Smooth muscle cell (in vitro differentiated cells): Measurements from ENCODE around the gene PRDM16. TPM values are rescaled to one million over a fixed set of nuclear protein-coding genes. Genes with fewer than 3 reads are reported as not detected.
"Not testable (repeated sequence)": the region's sequence is repeated elsewhere in the genome, so short reads cannot be mapped to it uniquely, and the experiment has no call there.

Source experiments
- DNase-seq: peaks from one replicate; lab custom pipeline; 2025; ENCODE audit not compliant: unreplicated experiment; lab: John Stamatoyannopoulos, UW
- H2AFZ ChIP-seq: fragments of 200-600 bp; sonication (generic); 2 replicates; pipeline ENCODE4 v1.6.0; 2016; ENCODE audit warnings: antibody characterized with exemption, low read depth, mild to moderate bottlenecking
- H3F3A ChIP-seq: fragments of 200-600 bp; sonication (generic); 2 replicates; pipeline ENCODE4 v1.6.0; 2017; ENCODE audit warnings: antibody characterized with exemption, low read depth
- H3K27ac ChIP-seq: fragments of 200-600 bp; sonication (generic); 2 replicates; pipeline ENCODE4 v1.5.1; 2016; ENCODE audit warnings: low read depth, mild to moderate bottlenecking
- H3K27me3 ChIP-seq: fragments of 200-600 bp; sonication (generic); 2 replicates; pipeline ENCODE4 v1.6.1; 2016; ENCODE audit warnings: low read depth, mild to moderate bottlenecking
- H3K36me3 ChIP-seq: fragments of 200-600 bp; sonication (generic); 2 replicates; pipeline ENCODE4 v1.5.1; 2016; ENCODE audit warnings: low read depth
- H3K4me1 ChIP-seq: fragments of 200-600 bp; sonication (generic); 2 replicates; pipeline ENCODE4 v1.5.1; 2016; ENCODE audit warnings: low read depth
- H3K4me2 ChIP-seq: fragments of 200-600 bp; sonication (generic); 2 replicates; pipeline ENCODE4 v1.6.0; 2016; ENCODE audit warnings: mild to moderate bottlenecking
- H3K4me3 ChIP-seq: fragments of 200-600 bp; sonication (generic); 2 replicates; pipeline ENCODE4 v1.5.1; 2016; ENCODE audit warnings: mild to moderate bottlenecking
- H3K79me2 ChIP-seq: fragments of 200-600 bp; sonication (generic); 2 replicates; pipeline ENCODE4 v1.6.0; 2016; ENCODE audit warnings: low read depth, mild to moderate bottlenecking
- H3K9ac ChIP-seq: fragments of 200-600 bp; sonication (generic); 2 replicates; pipeline ENCODE4 v1.6.0; 2016; ENCODE audit warnings: low read depth
- H3K9me3 ChIP-seq: fragments of 200-600 bp; sonication (generic); replicated peaks from 2 replicates; pipeline ENCODE4 v1.5.1; 2016; ENCODE audit warnings: low read depth
- H4K20me1 ChIP-seq: fragments of 200-600 bp; sonication (generic); 2 replicates; pipeline ENCODE4 v1.6.0; 2016; ENCODE audit warnings: low read depth
- WGBS: methylation state at CpG from one replicate; pipeline ENCODE4 v1.1.7; 2016; ENCODE audit warnings: low lambda C conversion rate; 5-methylcytosine and 5-hydroxymethylcytosine counted together
- polyA plus RNA-seq: library from polyadenylated mRNA; unstranded; fragments of >200 nt; fragmentation: Nextera tagmentation; extraction: Ambion mirVana; gene quantifications from 2 replicates; pipeline ENCODE4 v1.2.1, GENCODE V29; 2016
- total RNA-seq: library from RNA; depleted of rRNA; stranded (reverse); fragments of >200 nt; gene quantifications from 2 replicates; pipeline ENCODE4 v1.2.3, GENCODE V29; 2014
- TF ChIP-seq, protein P1 (sequence below): fragments of 200-600 bp; sonication (generic); IDR thresholded peaks from 2 replicates; pipeline ENCODE4 v1.5.1; 2017; ENCODE audit warnings: borderline replicate concordance, mild to moderate bottlenecking, antibody characterized with exemption; ENCODE audit not compliant: insufficient read depth, poor library complexity, severe bottlenecking

The PRDM16 gene
- total and polyA plus RNA-seq, 2 experiments from 2014 or later: 0.72 to 1.3 TPM

DNA sequence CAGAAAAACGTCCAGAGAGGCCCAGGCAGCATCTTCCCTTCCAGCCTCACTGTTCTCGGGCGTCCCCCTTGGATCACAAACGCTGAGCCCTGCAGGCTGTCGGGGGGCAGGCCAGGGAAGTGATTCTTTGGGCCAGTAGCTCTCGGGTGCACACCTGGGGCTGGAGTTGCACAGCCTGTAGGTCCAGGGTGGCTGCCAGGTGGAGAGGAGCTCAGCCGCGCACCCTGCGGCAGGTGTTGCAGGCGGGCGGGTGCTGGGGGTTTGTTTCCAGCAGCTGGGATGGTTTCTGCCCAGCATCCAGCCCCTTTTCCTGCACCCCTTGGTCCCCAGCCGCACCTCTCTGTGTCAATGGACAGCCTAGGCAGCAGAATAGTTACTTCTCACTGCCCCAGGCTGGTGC lies 15.7 kb downstream of the PRDM16 start:
- no peak for DNase-seq
- Histone ChIP-seq H2AFZ (no peak overlapping the region), H4K20me1 (no peaks in the 10 kb centered on the region), H3K9ac (no peak overlapping the region), H3K79me2 (no peaks in the 10 kb centered on the region), H3K27me3 (no peaks in the 10 kb centered on the region), H3K27ac (no peak overlapping the region), H3F3A (no peaks in the 10 kb centered on the region), H3K4me3 (no peak overlapping the region), H3K4me1 (peaks cover 6% of the 10 kb centered on the region), H3K9me3 (no peaks in the 10 kb centered on the region), H3K4me2 (no peak overlapping the region), H3K36me3 (no peaks in the 10 kb centered on the region)
- TF ChIP-seq, protein P1, sequence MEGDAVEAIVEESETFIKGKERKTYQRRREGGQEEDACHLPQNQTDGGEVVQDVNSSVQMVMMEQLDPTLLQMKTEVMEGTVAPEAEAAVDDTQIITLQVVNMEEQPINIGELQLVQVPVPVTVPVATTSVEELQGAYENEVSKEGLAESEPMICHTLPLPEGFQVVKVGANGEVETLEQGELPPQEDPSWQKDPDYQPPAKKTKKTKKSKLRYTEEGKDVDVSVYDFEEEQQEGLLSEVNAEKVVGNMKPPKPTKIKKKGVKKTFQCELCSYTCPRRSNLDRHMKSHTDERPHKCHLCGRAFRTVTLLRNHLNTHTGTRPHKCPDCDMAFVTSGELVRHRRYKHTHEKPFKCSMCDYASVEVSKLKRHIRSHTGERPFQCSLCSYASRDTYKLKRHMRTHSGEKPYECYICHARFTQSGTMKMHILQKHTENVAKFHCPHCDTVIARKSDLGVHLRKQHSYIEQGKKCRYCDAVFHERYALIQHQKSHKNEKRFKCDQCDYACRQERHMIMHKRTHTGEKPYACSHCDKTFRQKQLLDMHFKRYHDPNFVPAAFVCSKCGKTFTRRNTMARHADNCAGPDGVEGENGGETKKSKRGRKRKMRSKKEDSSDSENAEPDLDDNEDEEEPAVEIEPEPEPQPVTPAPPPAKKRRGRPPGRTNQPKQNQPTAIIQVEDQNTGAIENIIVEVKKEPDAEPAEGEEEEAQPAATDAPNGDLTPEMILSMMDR: no peak
- WGBS: 89% methylated on average over 12 of the region's 12 CpGs

DNA sequence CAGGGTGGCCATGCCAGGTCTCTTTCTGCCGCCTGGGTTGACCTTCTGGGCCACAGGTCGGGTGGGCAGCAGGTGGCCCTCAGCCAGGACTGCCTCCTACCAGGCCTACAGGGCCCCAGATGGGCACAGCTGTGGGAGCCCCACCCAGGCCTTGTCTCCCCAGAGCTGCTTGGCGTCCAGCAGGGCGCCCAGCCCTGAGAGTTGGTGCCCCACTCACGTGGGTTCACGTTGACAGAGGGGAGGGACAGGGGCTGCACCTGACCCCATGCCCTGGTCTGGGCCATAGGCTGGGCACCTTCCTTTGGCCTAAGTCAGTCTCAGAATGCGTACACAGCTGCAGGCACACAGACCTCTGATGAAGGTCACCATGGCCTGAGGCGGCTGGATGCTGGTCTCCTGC lies 16.7 kb downstream of the PRDM16 start:
- H3K27ac ChIP-seq: no peak overlapping the region

DNA sequence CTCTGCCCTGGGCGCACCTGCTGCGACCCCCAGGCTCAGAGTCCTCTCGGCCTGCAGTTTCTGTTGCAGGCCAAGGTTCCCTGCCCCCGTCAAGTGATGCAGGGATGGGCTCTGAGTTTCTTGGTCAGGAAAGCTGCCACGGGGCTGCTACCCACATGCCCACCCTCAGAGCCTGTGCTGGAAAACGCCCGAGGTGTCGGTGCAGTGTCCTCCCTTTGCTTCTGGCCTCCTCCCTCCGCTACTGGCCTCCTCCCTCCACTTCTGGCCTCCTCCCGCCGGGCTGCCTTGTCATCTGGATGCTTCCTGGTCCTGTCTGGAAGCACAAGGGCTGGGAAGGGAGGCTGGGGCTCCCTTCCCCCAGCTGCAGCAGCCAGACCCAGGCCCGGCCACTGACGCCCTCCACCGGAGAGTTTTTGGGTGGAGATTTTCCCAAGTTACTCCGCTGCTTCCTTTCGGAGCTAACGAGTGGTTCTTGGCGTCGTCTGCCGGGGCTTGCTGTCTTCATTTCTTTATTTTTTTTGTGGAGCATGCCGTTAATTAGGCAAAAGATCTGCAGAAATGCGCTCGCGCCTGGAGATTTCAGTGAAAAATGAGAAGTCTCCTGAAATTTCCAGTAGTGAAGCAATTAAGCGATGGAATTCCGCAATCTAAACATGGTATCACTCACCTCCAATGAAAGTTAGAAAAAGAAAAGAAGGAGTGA lies 17.4 kb downstream of the PRDM16 start:
- Histone ChIP-seq H3K4me2 (no peak overlapping the region), H3K9ac (no peak overlapping the region), H3K27ac (no peak overlapping the region), H3K4me3 (no peak overlapping the region), H4K20me1 (no peaks in the 10 kb centered on the region), H3K4me1 (peaks cover 6% of the 10 kb centered on the region), H2AFZ (no peak overlapping the region), H3K79me2 (no peaks in the 10 kb centered on the region), H3K27me3 (no peaks in the 10 kb centered on the region), H3K36me3 (no peaks in the 10 kb centered on the region), H3K9me3 (no peaks in the 10 kb centered on the region), H3F3A (no peaks in the 10 kb centered on the region)
- no peak for DNase-seq
- TF ChIP-seq, protein P1: no peak
- WGBS: 94% methylated on average over 25 of the region's 26 CpGs

More for the DNA sequence above, 16.7 kb downstream of the PRDM16 start:
- Histone ChIP-seq H4K20me1 (no peaks in the 10 kb centered on the region), H3K9ac (no peak overlapping the region), H3K36me3 (no peaks in the 10 kb centered on the region), H3K79me2 (no peaks in the 10 kb centered on the region), H3K27me3 (no peaks in the 10 kb centered on the region), H2AFZ (no peak overlapping the region), H3K4me1 (peaks cover 6% of the 10 kb centered on the region), H3K4me3 (no peak overlapping the region), H3F3A (no peaks in the 10 kb centered on the region), H3K4me2 (no peak overlapping the region), H3K9me3 (no peaks in the 10 kb centered on the region)
- TF ChIP-seq, protein P1: no peak
- DNase-seq: no peak
- WGBS: 75% methylated on average over 8 of the region's 8 CpGs

DNA sequence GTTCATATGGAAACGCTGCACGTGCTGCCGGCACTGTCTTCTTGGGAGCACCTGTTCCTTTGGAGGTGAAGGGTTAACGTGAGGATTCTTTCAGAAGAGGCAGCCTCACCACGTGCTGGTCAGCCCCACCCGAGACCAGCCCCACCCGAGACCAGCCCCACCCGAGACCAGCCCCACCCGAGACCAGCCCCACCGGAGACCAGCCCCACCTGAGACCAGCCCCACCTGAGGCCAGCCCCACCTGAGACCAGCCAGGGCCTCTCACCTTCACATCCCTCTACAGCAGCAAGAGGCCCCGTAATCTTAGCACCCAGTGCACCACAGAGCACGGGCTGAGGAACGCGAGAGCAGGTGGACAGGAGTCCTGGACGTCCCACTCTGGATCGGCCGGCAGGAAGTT lies 18.0 kb downstream of the PRDM16 start:
- no peak overlapping the region for H3K27ac ChIP-seq
- 92% methylated on average over 17 of the region's 17 CpGs for WGBS

DNA sequence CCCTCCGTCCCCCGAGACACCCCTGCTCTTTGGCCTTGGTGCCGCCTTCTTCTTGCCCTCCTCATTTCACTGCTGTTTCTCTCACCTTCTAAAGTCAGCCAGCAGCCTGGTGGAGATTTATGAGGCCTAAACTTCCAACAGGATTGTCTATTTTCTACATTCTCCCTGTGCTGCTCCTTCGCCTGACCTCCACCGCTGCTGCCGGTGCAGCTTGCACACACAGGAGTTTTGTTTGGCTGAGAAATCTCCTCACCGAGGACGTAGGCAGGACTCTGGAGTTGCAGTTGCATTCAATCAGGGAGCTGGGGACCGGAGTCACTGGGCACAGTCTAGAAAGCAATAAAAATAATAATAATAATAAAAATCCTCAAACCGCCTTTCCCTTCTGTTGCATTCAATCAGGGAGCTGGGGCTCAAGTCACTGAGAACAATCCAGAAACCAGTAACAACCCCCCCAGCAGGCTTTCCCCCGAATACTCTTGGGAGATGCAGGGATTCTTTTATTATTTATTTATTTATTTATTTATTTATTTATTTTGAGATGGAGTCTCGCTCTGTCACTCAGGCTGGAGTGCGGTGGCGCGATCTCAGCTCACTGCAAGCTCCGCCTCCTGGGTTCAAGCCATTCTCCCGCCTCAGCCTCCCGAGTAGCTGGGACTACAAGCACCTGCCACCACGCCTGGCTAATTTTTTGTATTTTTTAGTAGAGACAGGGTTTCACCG lies 19.1 kb downstream of the PRDM16 start:
- H3K27ac ChIP-seq, H3K9me3 ChIP-seq, H3K79me2 ChIP-seq, H3K36me3 ChIP-seq, H3F3A ChIP-seq, H3K4me3 ChIP-seq, H3K4me1 ChIP-seq, DNase-seq, H2AFZ ChIP-seq, H3K4me2 ChIP-seq, H3K9ac ChIP-seq, H4K20me1 ChIP-seq, H3K27me3 ChIP-seq: not testable (repeated sequence)
- WGBS: 92% methylated on average over 20 of the region's 20 CpGs

More for the DNA sequence above, 18.0 kb downstream of the PRDM16 start:
- no peak overlapping the region for H3K9ac ChIP-seq
- DNase-seq: no peak
- no peaks in the 10 kb centered on the region for H3K36me3 ChIP-seq
- TF ChIP-seq, protein P1: no peak
- no peaks in the 10 kb centered on the region for H3K9me3 ChIP-seq
- no peak overlapping the region for H3K4me3 ChIP-seq
- H3K4me2 ChIP-seq: no peak overlapping the region
- no peaks in the 10 kb centered on the region for H3K79me2 ChIP-seq
- H2AFZ ChIP-seq: no peak overlapping the region
- H3K27me3 ChIP-seq: no peaks in the 10 kb centered on the region
- no peaks in the 10 kb centered on the region for H4K20me1 ChIP-seq
- peaks cover 6% of the 10 kb centered on the region for H3K4me1 ChIP-seq
- no peaks in the 10 kb centered on the region for H3F3A ChIP-seq
